HG03175 (cell line): ENCODE results near the gene NR3C1.

Experiments
- ATAC-seq: cut with Tn5 transposase; IDR thresholded peaks from one replicate; pipeline ENCODE4 v1.9.1; 2021; ENCODE audit warnings: mild to moderate bottlenecking, moderate library complexity; ENCODE audit not compliant: unreplicated experiment

NR3C1 gene

GRCh38 chr5:143315214-143315613 is 88.3 kb downstream of the NR3C1 start:
- no peak for ATAC-seq

- no peak for ATAC-seq
Observed at GRCh38 chr5:143314659-143315058, 88.8 kb downstream of the NR3C1 start.

DNA sequence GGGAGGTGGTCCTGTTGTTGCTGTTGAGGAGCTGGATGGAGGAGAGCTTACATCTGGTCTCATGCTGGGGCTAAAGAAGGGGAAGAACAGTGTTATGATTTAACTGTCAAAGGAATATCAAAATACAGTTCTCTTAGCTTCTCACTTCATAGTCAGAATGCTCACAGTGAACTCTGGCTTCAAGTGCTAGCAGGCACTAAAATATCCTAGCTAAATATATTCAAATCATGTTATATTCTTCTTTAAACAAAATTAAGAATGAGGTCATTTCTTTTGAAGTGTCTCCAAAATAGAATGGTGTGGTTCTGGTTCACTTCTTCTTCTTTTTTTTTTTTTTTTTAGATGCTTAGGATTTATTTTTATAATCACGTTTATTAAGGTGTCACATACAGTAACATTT is 89.4 kb downstream of the NR3C1 start:
- no peak for ATAC-seq

- no peak for ATAC-seq
Observed at GRCh38 chr5:143313298-143313852, 90.1 kb downstream of the NR3C1 start.

DNA sequence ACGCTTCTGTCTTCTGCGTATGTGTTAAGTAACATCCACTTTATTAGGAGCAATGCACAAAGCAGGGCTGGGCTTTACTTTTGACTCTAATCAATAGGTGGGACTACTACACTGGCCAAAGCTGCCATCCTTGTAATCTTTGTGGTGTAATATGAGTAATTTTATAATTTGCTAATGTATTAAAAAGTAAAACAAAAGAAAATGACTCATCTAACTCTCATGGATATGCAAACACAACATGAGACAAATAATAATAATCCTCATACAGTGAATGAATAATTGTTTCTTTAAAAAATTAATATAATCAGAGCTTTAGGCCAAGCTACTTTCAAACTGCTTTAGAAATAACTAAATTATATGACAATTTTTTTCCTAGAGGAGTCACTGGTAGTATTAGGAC is 90.7 kb downstream of the NR3C1 start:
- ATAC-seq = no peak

DNA sequence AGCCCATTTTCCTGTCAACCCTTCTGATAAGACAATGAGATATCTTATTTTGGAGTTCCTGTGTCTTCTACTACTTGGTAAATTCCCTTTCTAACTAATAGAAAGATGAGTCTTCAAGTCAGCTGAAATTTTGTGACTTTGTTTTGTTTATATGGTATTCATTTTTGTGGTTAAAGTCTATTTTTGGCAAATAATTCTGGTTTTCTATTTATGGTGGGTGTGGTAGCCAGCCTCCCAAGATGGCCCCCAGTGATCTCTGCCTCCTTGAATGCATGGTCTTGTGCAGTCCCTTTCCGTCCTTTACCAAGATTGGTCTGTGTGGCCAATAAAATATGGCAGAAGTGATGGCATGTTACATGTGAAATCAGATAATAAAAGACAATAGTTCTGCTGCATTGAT is 91.5 kb downstream of the NR3C1 start:
- no peak for ATAC-seq

DNA sequence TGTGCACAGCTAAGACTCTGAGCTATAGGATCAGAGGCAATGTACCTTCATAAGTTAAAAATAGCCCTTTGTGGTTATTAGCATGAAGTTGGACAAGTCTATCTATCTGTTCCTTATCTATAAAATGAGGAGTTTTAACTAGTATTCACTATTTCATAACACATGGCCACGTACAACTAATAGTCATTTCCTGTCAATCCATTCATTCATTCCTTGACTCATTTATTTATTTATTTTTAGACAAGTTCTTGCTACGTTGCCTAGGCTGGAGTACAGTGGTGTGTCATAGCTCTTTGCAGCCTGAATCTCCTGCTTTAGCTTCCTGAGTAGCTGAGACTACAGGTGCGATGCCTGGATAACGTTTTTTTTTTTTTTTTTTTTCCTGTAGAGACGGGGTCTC is 92.1 kb downstream of the NR3C1 start:
- ATAC-seq = no peak

GRCh38 chr5:143309661-143310431 is 93.6 kb downstream of the NR3C1 start:
- ATAC-seq = no peak

DNA sequence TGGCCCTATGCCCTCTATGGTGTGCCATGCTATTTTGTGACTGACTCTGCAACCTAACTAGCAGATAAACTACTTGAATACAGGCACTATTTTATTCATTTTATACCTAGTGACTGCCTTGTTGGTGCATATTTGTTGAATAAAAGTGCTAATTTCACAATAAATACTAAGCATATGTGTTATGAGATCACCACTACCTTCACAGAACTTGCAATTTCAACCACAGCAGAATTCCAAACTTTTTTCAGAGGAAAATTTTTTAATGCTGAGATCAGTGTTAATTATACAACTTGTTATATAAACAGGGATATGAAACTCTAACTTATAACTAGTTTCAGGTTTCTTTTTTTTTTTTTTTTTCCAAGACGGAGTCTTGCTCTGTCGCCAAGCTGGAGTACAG is 94.8 kb downstream of the NR3C1 start:
- ATAC-seq = no peak

GRCh38 chr5:143306040-143306439 is 97.4 kb downstream of the NR3C1 start:
- ATAC-seq = no peak

DNA sequence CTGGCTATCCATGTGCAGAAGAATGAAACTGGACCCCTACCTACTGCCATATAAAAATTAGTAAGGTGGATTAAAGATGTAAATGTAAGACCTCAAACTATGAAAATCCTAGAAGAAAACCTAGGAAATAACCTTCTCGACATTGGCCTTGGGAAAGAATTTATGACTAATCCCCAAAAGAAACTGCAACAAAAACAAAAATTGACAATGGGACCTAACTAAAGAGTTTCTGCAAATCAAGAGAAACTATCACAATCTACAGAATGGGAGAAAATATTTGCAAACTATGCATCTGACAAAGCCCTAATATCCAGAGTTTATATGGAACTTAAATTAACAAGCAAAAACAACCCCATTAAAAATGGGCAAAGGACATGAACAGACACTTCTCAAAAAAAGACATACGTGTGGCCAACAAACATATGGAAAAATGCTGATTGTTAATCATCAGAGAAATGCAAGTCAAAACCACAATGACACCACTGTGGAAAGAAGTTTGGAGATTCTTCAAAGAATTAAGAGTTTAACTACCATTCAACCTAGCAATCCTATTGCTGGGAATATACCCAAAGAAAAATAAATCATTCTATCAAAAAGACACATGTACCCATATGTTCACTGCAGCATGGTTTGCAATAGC is 98.5 kb downstream of the NR3C1 start:
- no peak for ATAC-seq

GRCh38 chr5:143302341-143303045 is 101.0 kb downstream of the NR3C1 start:
- no peak for ATAC-seq

GRCh38 chr5:143297756-143298155 is 105.7 kb downstream of the NR3C1 start:
- no peak for ATAC-seq

GRCh38 chr5:143290125-143290524 is 113.4 kb downstream of the NR3C1 start:
- no peak for ATAC-seq

DNA sequence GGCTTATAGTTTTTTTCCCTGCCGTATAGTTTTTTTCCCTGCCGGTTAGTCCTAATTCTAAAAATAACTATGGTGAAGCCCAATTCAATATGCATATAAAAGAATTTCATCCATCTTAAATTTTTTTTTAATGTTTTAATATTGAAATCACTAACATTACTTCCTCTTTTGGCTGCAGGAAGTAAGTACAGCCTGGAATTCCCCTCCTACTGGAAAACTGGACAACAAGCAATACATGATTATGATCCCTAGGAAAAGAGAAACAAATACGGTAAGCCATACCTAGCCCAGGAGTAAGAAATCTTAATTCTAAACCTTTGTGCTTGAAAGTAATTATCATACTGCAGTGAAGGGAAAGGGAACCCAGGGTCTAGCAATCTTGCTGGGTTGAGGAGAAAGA is 119.0 kb downstream of the NR3C1 start:
- no peak for ATAC-seq

- no peak for ATAC-seq
Observed at GRCh38 chr5:143284002-143284401, 119.5 kb downstream of the NR3C1 start.

- ATAC-seq = no peak
Observed at GRCh38 chr5:143281226-143281625, 122.3 kb downstream of the NR3C1 start.

DNA sequence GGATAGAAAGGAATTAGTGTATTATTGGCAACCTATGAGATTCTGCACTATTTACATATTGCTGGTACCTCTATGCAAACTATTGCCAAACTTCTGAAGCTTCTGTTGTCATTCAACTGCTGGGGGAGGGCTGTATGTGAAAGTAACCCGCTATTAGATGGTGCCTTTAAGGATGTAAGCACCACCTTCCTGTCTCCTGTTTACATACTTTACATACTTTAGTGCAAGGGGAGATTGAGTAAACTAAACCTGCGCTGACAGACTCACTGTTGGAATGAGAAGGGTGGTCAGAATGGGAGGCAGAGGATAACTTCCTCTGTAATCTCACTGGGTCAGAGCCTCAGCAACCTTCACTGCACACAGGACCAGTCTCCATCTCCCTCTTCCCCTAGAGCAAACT is 123.8 kb downstream of the NR3C1 start:
- ATAC-seq = no peak

- ATAC-seq = no peak
Observed at GRCh38 chr5:143277536-143277935, 126.0 kb downstream of the NR3C1 start.

GRCh38 chr5:143275512-143276363 is 127.7 kb downstream of the NR3C1 start:
- no peak for ATAC-seq

DNA sequence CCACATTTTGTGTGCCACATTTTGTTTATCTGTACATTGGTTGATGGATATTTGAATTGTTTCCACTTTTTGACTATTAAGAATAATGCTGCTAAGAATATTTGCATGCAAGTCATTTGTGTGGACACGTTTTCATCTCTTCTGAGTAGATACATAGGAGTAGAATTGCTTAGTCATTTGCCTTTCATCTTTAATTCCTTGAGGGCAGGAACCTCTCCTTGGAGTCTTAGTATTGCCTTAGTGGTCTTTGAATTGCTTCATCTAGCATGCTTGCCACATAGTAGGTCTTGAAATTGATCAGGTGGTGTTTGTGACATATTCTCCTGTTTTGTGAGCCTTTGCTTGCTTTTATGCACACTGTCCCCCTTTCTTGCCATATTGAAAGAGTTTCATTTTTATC is 128.5 kb downstream of the NR3C1 start:
- no peak for ATAC-seq
